Spleen (tissue), 7 donors: ENCODE data around the gene ATAD1.

Experiments
- POLR2A ChIP-seq, 3 donors: fragments of 450-650 bp; IDR thresholded peaks; one replicate each; pipeline ENCODE4 v1.5.1; 2017; ENCODE audit warnings: antibody characterized with exemption in 3 of 3, mild to moderate bottlenecking in 1 of 3
- POLR2AphosphoS5 ChIP-seq, 3 donors: sonication (generic); formaldehyde crosslinking; IDR thresholded peaks; one replicate each; pipeline ENCODE4 v1.5.1; 2017; ENCODE audit warnings: antibody characterized with exemption in 3 of 3
- TF ChIP-seq, protein P1 (sequence below), 11 experiments: fragments of 200-600 bp in 7 of 11; fragments of 450-650 bp in 4 of 11; sonication (generic) in 4 of 11; IDR thresholded peaks in 8 of 11; conservative IDR thresholded peaks in 3 of 11; 1 replicate in 7 of 11; 2 replicates in 4 of 11; pipeline versions ENCODE4 v1.4.0 to v1.8.0; 2016 to 2021; ENCODE audit warnings: antibody characterized with exemption in 11 of 11, inconsistent platforms in 4 of 11, mild to moderate bottlenecking in 1 of 11
- donor health status: DM: no; HTN: no; CAD: no; lungs with moderate emphysema.
- donor health status: DM: no; HTN: no; CAD: no.
- donor health status: DM: no; HTN: no; CAD: no.

DNA sequence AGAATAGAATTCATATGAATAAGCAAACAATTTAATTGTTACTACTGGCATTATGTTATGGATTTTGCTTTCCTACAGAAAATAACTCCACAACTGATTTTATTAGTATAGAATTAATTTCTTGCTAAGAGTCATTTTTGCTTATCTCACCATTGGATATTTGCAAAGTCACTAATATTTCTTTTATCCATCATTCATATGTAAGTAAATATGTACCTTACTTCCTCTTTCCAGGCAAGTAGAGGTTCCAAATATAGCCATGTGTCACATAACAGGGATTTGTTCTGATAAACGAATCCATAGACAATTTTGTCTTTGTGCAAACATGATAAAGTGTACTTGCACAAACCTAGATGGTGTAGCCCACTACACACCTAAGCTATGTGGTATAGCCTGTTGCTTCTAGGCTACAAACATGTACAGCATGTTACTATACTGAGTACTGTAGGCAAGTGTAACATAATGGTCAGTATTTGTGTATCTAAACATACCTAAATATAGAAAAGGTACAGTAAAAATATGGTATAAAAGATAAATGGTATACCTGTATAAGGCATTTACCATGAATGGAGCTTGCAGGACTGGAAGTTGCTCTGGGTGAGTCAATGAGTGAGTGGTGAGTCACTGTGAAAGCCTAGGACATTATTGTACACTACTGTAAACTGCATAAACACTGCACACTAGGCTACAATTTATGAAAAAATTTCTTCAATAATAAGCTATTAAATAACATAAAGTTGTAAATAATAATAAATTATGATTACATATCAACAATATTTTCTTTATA is 27.0 kb upstream of the ATAD1 start:
- TF ChIP-seq, protein P1, sequence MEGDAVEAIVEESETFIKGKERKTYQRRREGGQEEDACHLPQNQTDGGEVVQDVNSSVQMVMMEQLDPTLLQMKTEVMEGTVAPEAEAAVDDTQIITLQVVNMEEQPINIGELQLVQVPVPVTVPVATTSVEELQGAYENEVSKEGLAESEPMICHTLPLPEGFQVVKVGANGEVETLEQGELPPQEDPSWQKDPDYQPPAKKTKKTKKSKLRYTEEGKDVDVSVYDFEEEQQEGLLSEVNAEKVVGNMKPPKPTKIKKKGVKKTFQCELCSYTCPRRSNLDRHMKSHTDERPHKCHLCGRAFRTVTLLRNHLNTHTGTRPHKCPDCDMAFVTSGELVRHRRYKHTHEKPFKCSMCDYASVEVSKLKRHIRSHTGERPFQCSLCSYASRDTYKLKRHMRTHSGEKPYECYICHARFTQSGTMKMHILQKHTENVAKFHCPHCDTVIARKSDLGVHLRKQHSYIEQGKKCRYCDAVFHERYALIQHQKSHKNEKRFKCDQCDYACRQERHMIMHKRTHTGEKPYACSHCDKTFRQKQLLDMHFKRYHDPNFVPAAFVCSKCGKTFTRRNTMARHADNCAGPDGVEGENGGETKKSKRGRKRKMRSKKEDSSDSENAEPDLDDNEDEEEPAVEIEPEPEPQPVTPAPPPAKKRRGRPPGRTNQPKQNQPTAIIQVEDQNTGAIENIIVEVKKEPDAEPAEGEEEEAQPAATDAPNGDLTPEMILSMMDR (IDR thresholded peaks at IDR 0.05 in 8 of 11, conservative IDR thresholded peaks at IDR 0.05 in 3 of 11): no peak
- TF ChIP-seq POLR2A (IDR thresholded peaks at IDR 0.05): no peak
- TF ChIP-seq POLR2AphosphoS5 (IDR thresholded peaks at IDR 0.05): no peak
